ENCODE results near the gene OR52K1.

GRCh38 chr11:4493480-4493818 lies 11.0 kb downstream of the OR52K1 start:
- no peak for TF ChIP-seq SUZ12 (IDR thresholded peaks at IDR 0.05)
- TF ChIP-seq ELF4 (IDR thresholded peaks at IDR 0.05) = no peak
- TF ChIP-seq FOXA1 (IDR thresholded peaks at IDR 0.05) = no peak
- no peak for TF ChIP-seq HDGF (IDR thresholded peaks at IDR 0.05; ENCODE audit: borderline replicate concordance)
- TF ChIP-seq NFRKB (IDR thresholded peaks at IDR 0.05) = no peak
- no peak for TF ChIP-seq SP1 (IDR thresholded peaks at IDR 0.05)
- no peak for TF ChIP-seq FOXM1 (IDR thresholded peaks at IDR 0.05; ENCODE audit: borderline replicate concordance)
- no peak for TF ChIP-seq ARNT (IDR thresholded peaks at IDR 0.05)

Measured in HEK293T (cell line).